Measurements from ENCODE around the gene OSGEP.

GRCh38 chr14:20489093-20489994 lies 34.7 kb upstream of the OSGEP start:
- TF ChIP-seq CTCF (conservative IDR thresholded peaks at IDR 0.05 in 1 of 2, IDR thresholded peaks at IDR 0.05 in 1 of 2; ENCODE audit: low read depth in 1 of 2, low read length in 2 of 2) (no peak), EZH2 (IDR thresholded peaks at IDR 0.05; ENCODE audit: low read length, missing control alignments) (no peak)
